HL-60 (cell line): ENCODE measurements around the gene MYO1E.

ENCODE experiments used
- DNase-seq, 2 experiments: peaks; one replicate each; pipeline ENCODE4 v3.0.0-alpha.2; 2010 to 2020; ENCODE audit warnings: low read depth in 1 of 2, low spot score in 1 of 2
- H3K27ac ChIP-seq: fragments of 250-450 bp; sonication (Bioruptor Pico); replicated peaks from 2 replicates; pipeline ENCODE4 v1.5.1; 2020; ENCODE audit warnings: mild to moderate bottlenecking, moderate library complexity
- H3K27me3 ChIP-seq: fragments of 250-450 bp; sonication (Bioruptor Pico); 2 replicates; pipeline ENCODE4 v1.5.1; 2021; ENCODE audit warnings: mild to moderate bottlenecking, moderate library complexity; ENCODE audit not compliant: insufficient read depth, poor library complexity, severe bottlenecking
- H3K4me3 ChIP-seq: replicated peaks from 2 replicates; pipeline ENCODE4 v1.5.1; 2011; ENCODE audit warnings: mild to moderate bottlenecking, control low read depth, low read length; ENCODE audit not compliant: insufficient read depth
- CTCF ChIP-seq: IDR thresholded peaks from one replicate; pipeline ENCODE4 v1.5.1; 2011; ENCODE audit warnings: low read length, control low read depth, inconsistent platforms; ENCODE audit not compliant: insufficient read depth
- GABPA ChIP-seq: IDR thresholded peaks from 2 replicates; pipeline ENCODE4 v1.6.1; 2012; ENCODE audit warnings: low read depth
- POLR2AphosphoS5 ChIP-seq: IDR thresholded peaks from 2 replicates; pipeline ENCODE4 v1.6.1; 2012; ENCODE audit warnings: low read depth
- REST ChIP-seq: IDR thresholded peaks from 2 replicates; pipeline ENCODE4 v1.6.1; 2012; ENCODE audit warnings: low read depth; ENCODE audit not compliant: insufficient replicate concordance
- SPI1 ChIP-seq: IDR thresholded peaks from 2 replicates; pipeline ENCODE4 v1.6.1; 2012; ENCODE audit warnings: low read depth, mild to moderate bottlenecking, borderline replicate concordance

The MYO1E gene

GRCh38 chr15:59191855-59192237, 180.8 kb downstream of the MYO1E start:
- no peak overlapping the region for H3K27ac ChIP-seq
- TF ChIP-seq SPI1 (no peak), POLR2AphosphoS5 (no peak), CTCF (no peak), GABPA (no peak)
- no peak overlapping the region for H3K4me3 ChIP-seq
- peaks cover 4% of the 10 kb centered on the region for H3K27me3 ChIP-seq
- no peak for DNase-seq

GRCh38 chr15:59190291-59190690, 182.4 kb downstream of the MYO1E start:
- Histone ChIP-seq H3K27ac (no peak overlapping the region), H3K4me3 (no peak overlapping the region), H3K27me3 (peaks cover 4% of the 10 kb centered on the region)
- no peak for TF ChIP-seq POLR2AphosphoS5
- TF ChIP-seq GABPA = no peak
- TF ChIP-seq REST = no peak
- no peak for DNase-seq

GRCh38 chr15:59189241-59189640, 183.4 kb downstream of the MYO1E start:
- H3K4me3 ChIP-seq = no peak overlapping the region
- H3K27me3 ChIP-seq = peaks cover 4% of the 10 kb centered on the region
- no peak for DNase-seq
- TF ChIP-seq CTCF (no peak), GABPA (no peak), SPI1 (no peak), POLR2AphosphoS5 (no peak), REST (no peak)
- no peak overlapping the region for H3K27ac ChIP-seq

GRCh38 chr15:59186501-59186900, 186.2 kb downstream of the MYO1E start:
- TF ChIP-seq REST = no peak
- TF ChIP-seq GABPA = no peak
- no peak for TF ChIP-seq CTCF
- no peak for TF ChIP-seq POLR2AphosphoS5
- TF ChIP-seq SPI1 = no peak
- Histone ChIP-seq H3K27ac (no peak overlapping the region), H3K27me3 (peaks cover 4% of the 10 kb centered on the region), H3K4me3 (no peak overlapping the region)
- no peak for DNase-seq
